Neural cell (in vitro differentiated cells): Measurements from ENCODE around the gene ATP7B.

Experiments
- POLR2AphosphoS5 ChIP-seq: IDR thresholded peaks from 2 replicates; pipeline ENCODE4 v1.6.1; 2012
- TF ChIP-seq, protein P1 (sequence below): fragments of 450-650 bp; IDR thresholded peaks from 2 replicates; pipeline ENCODE4 v1.5.1; 2014; ENCODE audit warnings: antibody characterized with exemption, mild to moderate bottlenecking, moderate library complexity; ENCODE audit not compliant: poor library complexity, severe bottlenecking

DNA sequence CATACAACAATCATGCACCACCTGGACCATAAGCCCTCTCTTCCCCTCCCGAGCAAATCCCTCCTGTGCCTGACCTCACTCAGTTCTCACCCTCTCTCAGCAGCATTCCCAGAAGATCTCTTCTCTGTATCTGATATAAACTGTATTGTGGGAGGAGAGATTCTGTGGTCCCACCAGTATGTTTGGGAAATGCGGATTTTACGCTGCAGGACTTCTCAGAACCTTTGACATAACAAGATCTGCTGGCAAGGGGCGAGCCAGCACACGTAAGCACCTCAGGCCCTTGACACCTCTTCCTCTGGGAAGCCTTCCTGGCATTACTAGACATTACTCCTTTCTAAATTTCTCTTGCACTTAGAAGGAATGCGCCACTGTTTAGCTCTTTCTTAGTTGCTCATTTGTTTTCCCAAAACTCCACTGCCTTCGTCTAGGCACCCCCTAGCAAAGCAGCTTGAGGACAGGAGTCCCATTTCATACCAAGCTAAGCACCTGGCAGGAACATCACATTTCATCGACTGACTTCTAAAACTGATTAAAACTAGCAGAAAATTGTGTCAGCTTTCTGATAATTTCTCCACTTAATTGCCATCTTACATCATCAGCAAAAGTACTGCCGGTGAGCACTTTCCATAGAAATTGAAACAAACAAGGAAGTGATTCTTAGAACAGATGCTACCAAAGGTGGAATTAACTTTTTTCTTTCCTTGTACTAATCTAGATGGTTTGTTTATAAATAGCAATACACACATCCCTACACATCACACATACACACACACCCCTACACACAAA is 86.3 kb downstream of the ATP7B start:
- TF ChIP-seq, protein P1, sequence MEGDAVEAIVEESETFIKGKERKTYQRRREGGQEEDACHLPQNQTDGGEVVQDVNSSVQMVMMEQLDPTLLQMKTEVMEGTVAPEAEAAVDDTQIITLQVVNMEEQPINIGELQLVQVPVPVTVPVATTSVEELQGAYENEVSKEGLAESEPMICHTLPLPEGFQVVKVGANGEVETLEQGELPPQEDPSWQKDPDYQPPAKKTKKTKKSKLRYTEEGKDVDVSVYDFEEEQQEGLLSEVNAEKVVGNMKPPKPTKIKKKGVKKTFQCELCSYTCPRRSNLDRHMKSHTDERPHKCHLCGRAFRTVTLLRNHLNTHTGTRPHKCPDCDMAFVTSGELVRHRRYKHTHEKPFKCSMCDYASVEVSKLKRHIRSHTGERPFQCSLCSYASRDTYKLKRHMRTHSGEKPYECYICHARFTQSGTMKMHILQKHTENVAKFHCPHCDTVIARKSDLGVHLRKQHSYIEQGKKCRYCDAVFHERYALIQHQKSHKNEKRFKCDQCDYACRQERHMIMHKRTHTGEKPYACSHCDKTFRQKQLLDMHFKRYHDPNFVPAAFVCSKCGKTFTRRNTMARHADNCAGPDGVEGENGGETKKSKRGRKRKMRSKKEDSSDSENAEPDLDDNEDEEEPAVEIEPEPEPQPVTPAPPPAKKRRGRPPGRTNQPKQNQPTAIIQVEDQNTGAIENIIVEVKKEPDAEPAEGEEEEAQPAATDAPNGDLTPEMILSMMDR = no peak
- TF ChIP-seq POLR2AphosphoS5 = no peak
